ENCODE data around the gene NCOR1.

DNA sequence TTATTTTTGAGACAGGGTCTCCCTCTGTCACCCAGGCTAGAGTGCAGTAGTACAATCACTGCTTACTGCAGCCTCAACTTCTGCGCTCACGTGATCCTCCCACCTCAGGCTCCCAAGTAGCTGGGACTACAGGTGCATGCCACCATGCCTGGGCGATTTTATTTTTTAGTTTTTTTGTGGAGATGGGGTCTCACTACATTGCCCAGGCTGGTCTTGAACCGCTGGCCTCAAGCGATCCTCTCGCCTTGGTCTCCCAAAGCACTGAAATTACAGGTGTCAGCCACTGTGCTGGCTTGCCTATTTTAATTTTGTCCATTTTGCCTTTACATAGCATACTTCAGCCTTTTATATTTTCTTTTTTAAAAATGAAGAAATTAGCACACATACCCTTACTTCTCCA lies 164.5 kb downstream of the NCOR1 start:
- TF ChIP-seq, protein P1, sequence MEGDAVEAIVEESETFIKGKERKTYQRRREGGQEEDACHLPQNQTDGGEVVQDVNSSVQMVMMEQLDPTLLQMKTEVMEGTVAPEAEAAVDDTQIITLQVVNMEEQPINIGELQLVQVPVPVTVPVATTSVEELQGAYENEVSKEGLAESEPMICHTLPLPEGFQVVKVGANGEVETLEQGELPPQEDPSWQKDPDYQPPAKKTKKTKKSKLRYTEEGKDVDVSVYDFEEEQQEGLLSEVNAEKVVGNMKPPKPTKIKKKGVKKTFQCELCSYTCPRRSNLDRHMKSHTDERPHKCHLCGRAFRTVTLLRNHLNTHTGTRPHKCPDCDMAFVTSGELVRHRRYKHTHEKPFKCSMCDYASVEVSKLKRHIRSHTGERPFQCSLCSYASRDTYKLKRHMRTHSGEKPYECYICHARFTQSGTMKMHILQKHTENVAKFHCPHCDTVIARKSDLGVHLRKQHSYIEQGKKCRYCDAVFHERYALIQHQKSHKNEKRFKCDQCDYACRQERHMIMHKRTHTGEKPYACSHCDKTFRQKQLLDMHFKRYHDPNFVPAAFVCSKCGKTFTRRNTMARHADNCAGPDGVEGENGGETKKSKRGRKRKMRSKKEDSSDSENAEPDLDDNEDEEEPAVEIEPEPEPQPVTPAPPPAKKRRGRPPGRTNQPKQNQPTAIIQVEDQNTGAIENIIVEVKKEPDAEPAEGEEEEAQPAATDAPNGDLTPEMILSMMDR (conservative IDR thresholded peaks at IDR 0.05; ENCODE audit: low read depth in 2 of 2), result no peak
- TF ChIP-seq, protein P2, sequence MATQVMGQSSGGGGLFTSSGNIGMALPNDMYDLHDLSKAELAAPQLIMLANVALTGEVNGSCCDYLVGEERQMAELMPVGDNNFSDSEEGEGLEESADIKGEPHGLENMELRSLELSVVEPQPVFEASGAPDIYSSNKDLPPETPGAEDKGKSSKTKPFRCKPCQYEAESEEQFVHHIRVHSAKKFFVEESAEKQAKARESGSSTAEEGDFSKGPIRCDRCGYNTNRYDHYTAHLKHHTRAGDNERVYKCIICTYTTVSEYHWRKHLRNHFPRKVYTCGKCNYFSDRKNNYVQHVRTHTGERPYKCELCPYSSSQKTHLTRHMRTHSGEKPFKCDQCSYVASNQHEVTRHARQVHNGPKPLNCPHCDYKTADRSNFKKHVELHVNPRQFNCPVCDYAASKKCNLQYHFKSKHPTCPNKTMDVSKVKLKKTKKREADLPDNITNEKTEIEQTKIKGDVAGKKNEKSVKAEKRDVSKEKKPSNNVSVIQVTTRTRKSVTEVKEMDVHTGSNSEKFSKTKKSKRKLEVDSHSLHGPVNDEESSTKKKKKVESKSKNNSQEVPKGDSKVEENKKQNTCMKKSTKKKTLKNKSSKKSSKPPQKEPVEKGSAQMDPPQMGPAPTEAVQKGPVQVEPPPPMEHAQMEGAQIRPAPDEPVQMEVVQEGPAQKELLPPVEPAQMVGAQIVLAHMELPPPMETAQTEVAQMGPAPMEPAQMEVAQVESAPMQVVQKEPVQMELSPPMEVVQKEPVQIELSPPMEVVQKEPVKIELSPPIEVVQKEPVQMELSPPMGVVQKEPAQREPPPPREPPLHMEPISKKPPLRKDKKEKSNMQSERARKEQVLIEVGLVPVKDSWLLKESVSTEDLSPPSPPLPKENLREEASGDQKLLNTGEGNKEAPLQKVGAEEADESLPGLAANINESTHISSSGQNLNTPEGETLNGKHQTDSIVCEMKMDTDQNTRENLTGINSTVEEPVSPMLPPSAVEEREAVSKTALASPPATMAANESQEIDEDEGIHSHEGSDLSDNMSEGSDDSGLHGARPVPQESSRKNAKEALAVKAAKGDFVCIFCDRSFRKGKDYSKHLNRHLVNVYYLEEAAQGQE (IDR thresholded peaks at IDR 0.05; ENCODE audit: unreplicated experiment), result no peak
- no peak for TF ChIP-seq EZH2 (IDR thresholded peaks at IDR 0.05; ENCODE audit: low read depth, unreplicated experiment)
- TF ChIP-seq NANOG (IDR thresholded peaks at IDR 0.05; ENCODE audit: borderline replicate concordance), result no peak
- TF ChIP-seq JUNB (IDR thresholded peaks at IDR 0.05; ENCODE audit: unreplicated experiment), result no peak
- TF ChIP-seq, protein P3, sequence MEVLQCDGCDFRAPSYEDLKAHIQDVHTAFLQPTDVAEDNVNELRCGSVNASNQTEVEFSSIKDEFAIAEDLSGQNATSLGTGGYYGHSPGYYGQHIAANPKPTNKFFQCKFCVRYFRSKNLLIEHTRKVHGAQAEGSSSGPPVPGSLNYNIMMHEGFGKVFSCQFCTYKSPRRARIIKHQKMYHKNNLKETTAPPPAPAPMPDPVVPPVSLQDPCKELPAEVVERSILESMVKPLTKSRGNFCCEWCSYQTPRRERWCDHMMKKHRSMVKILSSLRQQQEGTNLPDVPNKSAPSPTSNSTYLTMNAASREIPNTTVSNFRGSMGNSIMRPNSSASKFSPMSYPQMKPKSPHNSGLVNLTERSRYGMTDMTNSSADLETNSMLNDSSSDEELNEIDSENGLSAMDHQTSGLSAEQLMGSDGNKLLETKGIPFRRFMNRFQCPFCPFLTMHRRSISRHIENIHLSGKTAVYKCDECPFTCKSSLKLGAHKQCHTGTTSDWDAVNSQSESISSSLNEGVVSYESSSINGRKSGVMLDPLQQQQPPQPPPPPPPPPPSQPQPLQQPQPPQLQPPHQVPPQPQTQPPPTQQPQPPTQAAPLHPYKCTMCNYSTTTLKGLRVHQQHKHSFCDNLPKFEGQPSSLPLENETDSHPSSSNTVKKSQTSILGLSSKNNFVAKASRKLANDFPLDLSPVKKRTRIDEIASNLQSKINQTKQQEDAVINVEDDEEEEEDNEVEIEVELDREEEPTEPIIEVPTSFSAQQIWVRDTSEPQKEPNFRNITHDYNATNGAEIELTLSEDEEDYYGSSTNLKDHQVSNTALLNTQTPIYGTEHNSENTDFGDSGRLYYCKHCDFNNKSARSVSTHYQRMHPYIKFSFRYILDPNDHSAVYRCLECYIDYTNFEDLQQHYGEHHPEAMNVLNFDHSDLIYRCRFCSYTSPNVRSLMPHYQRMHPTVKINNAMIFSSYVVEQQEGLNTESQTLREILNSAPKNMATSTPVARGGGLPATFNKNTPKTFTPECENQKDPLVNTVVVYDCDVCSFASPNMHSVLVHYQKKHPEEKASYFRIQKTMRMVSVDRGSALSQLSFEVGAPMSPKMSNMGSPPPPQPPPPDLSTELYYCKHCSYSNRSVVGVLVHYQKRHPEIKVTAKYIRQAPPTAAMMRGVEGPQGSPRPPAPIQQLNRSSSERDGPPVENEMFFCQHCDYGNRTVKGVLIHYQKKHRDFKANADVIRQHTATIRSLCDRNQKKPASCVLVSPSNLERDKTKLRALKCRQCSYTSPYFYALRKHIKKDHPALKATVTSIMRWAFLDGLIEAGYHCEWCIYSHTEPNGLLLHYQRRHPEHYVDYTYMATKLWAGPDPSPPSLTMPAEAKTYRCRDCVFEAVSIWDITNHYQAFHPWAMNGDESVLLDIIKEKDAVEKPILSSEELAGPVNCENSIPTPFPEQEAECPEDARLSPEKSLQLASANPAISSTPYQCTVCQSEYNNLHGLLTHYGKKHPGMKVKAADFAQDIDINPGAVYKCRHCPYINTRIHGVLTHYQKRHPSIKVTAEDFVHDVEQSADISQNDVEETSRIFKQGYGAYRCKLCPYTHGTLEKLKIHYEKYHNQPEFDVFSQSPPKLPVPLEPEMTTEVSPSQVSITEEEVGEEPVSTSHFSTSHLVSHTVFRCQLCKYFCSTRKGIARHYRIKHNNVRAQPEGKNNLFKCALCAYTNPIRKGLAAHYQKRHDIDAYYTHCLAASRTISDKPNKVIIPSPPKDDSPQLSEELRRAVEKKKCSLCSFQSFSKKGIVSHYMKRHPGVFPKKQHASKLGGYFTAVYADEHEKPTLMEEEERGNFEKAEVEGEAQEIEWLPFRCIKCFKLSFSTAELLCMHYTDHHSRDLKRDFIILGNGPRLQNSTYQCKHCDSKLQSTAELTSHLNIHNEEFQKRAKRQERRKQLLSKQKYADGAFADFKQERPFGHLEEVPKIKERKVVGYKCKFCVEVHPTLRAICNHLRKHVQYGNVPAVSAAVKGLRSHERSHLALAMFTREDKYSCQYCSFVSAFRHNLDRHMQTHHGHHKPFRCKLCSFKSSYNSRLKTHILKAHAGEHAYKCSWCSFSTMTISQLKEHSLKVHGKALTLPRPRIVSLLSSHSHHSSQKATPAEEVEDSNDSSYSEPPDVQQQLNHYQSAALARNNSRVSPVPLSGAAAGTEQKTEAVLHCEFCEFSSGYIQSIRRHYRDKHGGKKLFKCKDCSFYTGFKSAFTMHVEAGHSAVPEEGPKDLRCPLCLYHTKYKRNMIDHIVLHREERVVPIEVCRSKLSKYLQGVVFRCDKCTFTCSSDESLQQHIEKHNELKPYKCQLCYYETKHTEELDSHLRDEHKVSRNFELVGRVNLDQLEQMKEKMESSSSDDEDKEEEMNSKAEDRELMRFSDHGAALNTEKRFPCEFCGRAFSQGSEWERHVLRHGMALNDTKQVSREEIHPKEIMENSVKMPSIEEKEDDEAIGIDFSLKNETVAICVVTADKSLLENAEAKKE (CRISPR knock-in tag; IDR thresholded peaks at IDR 0.05), result no peak
- TF ChIP-seq POLR2AphosphoS5 (IDR thresholded peaks at IDR 0.05; ENCODE audit: low read depth), result no peak
- no peak for TF ChIP-seq EZH2phosphoT487 (IDR thresholded peaks at IDR 0.05; ENCODE audit: unreplicated experiment)
- TF ChIP-seq STAT1 (IDR thresholded peaks at IDR 0.05; ENCODE audit: unreplicated experiment), result no peak
- TF ChIP-seq CREB1 (CRISPR knock-in tag; IDR thresholded peaks at IDR 0.05; ENCODE audit: low read depth), result no peak
- TF ChIP-seq, protein P4, sequence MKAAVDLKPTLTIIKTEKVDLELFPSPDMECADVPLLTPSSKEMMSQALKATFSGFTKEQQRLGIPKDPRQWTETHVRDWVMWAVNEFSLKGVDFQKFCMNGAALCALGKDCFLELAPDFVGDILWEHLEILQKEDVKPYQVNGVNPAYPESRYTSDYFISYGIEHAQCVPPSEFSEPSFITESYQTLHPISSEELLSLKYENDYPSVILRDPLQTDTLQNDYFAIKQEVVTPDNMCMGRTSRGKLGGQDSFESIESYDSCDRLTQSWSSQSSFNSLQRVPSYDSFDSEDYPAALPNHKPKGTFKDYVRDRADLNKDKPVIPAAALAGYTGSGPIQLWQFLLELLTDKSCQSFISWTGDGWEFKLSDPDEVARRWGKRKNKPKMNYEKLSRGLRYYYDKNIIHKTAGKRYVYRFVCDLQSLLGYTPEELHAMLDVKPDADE (IDR thresholded peaks at IDR 0.05), result no peak
- TF ChIP-seq ZNF114 (CRISPR knock-in tag; IDR thresholded peaks at IDR 0.05), result no peak

Data from GM23338 (cell line).